Measurements from ENCODE around the gene SBF1. TPM values are rescaled to one million over a fixed set of nuclear protein-coding genes. Genes with fewer than 3 reads are reported as not detected.
"Not testable (repeated sequence)": the region's sequence is repeated elsewhere in the genome, so short reads cannot be mapped to it uniquely, and the experiment has no call there.

Gene SBF1
- total RNA-seq, 1 donor from 2014 or later: 55.8 TPM

- no peak for TF ChIP-seq CTCF (IDR thresholded peaks at IDR 0.05; ENCODE audit: borderline replicate concordance)
- Histone ChIP-seq H3K36me3 (peaks cover 77% of the 10 kb centered on the region), H3K4me1 (no peaks in the 10 kb centered on the region), H3K27ac (replicated peaks) (no peak overlapping the region), H3K9me3 (replicated peaks) (no peaks in the 10 kb centered on the region), H3K27me3 (ENCODE audit: low read depth) (no peaks in the 10 kb centered on the region), H3K4me3 (no peak overlapping the region)
- DNase-seq: no peak
- intact Hi-C loops (cut with micrococcal nuclease): no loop called here
These were observed 37.1 kb downstream of the SBF1 start for GRCh38 chr22:50437511-50438304.

- TF ChIP-seq CTCF (IDR thresholded peaks at IDR 0.05; ENCODE audit: borderline replicate concordance): no peak
- Histone ChIP-seq H3K4me1 (no peaks in the 10 kb centered on the region), H3K36me3 (peaks cover 81% of the 10 kb centered on the region), H3K4me3 (no peak overlapping the region), H3K9me3 (replicated peaks) (no peaks in the 10 kb centered on the region), H3K27me3 (ENCODE audit: low read depth) (no peaks in the 10 kb centered on the region), H3K27ac (replicated peaks) (no peak overlapping the region)
- intact Hi-C loops (cut with micrococcal nuclease): no loop called here
- no peak for DNase-seq
These were observed 37.9 kb downstream of the SBF1 start for GRCh38 chr22:50436841-50437341.

GRCh38 chr22:50436015-50436830 lies 38.6 kb downstream of the SBF1 start:
- peaks cover 82% of the 10 kb centered on the region for H3K36me3 ChIP-seq
- no peak overlapping the region for H3K27ac ChIP-seq (replicated peaks)
- H3K9me3 ChIP-seq (replicated peaks): no peaks in the 10 kb centered on the region
- intact Hi-C loops (cut with micrococcal nuclease): no loop called here
- H3K4me3 ChIP-seq: no peak overlapping the region
- DNase-seq: no peak
- H3K4me1 ChIP-seq: no peaks in the 10 kb centered on the region
- TF ChIP-seq CTCF (IDR thresholded peaks at IDR 0.05; ENCODE audit: borderline replicate concordance): no peak
- no peaks in the 10 kb centered on the region for H3K27me3 ChIP-seq (ENCODE audit: low read depth)

- intact Hi-C loops (cut with micrococcal nuclease): no loop called here
- no peak for DNase-seq
- Histone ChIP-seq H3K36me3 (peaks cover 82% of the 10 kb centered on the region), H3K9me3 (replicated peaks) (no peaks in the 10 kb centered on the region), H3K27me3 (ENCODE audit: low read depth) (no peaks in the 10 kb centered on the region), H3K4me1 (no peaks in the 10 kb centered on the region), H3K27ac (replicated peaks) (no peak overlapping the region), H3K4me3 (no peak overlapping the region)
- TF ChIP-seq CTCF (IDR thresholded peaks at IDR 0.05; ENCODE audit: borderline replicate concordance): no peak
These were observed 39.4 kb downstream of the SBF1 start for GRCh38 chr22:50435291-50436014.

- H3K4me1 ChIP-seq: no peaks in the 10 kb centered on the region
- H3K36me3 ChIP-seq: peaks cover 82% of the 10 kb centered on the region
- H3K9me3 ChIP-seq (replicated peaks): no peaks in the 10 kb centered on the region
- TF ChIP-seq CTCF (IDR thresholded peaks at IDR 0.05; ENCODE audit: borderline replicate concordance): no peak
- intact Hi-C loops (cut with micrococcal nuclease): no loop called here
- no peak for DNase-seq
- H3K27ac ChIP-seq (replicated peaks): no peak overlapping the region
- no peak overlapping the region for H3K4me3 ChIP-seq
- H3K27me3 ChIP-seq (ENCODE audit: low read depth): no peaks in the 10 kb centered on the region
These were observed 40.0 kb downstream of the SBF1 start for GRCh38 chr22:50434849-50435248.

GRCh38 chr22:50432877-50433510 lies 41.8 kb downstream of the SBF1 start:
- not testable (repeated sequence) for H3K27ac ChIP-seq (replicated peaks); H3K4me3 ChIP-seq; DNase-seq

More at GRCh38 chr22:50432877-50433510, 41.8 kb downstream of the SBF1 start:
- intact Hi-C loops (cut with micrococcal nuclease); H3K4me1 ChIP-seq; H3K9me3 ChIP-seq (replicated peaks); H3K27me3 ChIP-seq (ENCODE audit: low read depth): not testable (repeated sequence)
- H3K36me3 ChIP-seq: peaks cover 80% of the 10 kb centered on the region
